Measurements from ENCODE around the gene CDH23.

GRCh38 chr10:71747551-71748523, 351.1 kb downstream of the CDH23 start:
- TF ChIP-seq NFE2L2 (conservative IDR thresholded peaks at IDR 0.05; ENCODE audit: low read length) (no peak), RAD21 (conservative IDR thresholded peaks at IDR 0.05 in 1 of 2, IDR thresholded peaks at IDR 0.05 in 1 of 2) (no peak), EHMT2 (IDR thresholded peaks at IDR 0.05; ENCODE audit: low read depth) (no peak), BCL3 (IDR thresholded peaks at IDR 0.05) (no peak), POLR2A (IDR thresholded peaks at IDR 0.05; ENCODE audit: low read length) (no peak), CTCF (IDR thresholded peaks at IDR 0.05) (no peak), RCOR1 (IDR thresholded peaks at IDR 0.05; ENCODE audit: low read depth, low read length) (no peak), CHD2 (IDR thresholded peaks at IDR 0.05; ENCODE audit: low read length, partially characterized antibody) (no peak), CEBPB (IDR thresholded peaks at IDR 0.05) (no peak), MYC (IDR thresholded peaks at IDR 0.05; ENCODE audit: borderline replicate concordance, low read length) (no peak), CBX8 (IDR thresholded peaks at IDR 0.05) (no peak), REST (IDR thresholded peaks at IDR 0.05) (no peak), NR3C1 (IDR thresholded peaks at IDR 0.05) (no peak), MAFK (IDR thresholded peaks at IDR 0.05; ENCODE audit: partially characterized antibody) (peak; percentile 66)

Measured in A549 (cell line).